Measurements from ENCODE around the gene TRHDE.

Gene TRHDE

GRCh38 chr12:72272091-72272661, at the start of gene TRHDE:
TSS of gene TRHDE (plus strand) at chr12:72272370. CDS start at chr12:72272644, 274 bp downstream.
- FAIRE-seq: no peak

DNA sequence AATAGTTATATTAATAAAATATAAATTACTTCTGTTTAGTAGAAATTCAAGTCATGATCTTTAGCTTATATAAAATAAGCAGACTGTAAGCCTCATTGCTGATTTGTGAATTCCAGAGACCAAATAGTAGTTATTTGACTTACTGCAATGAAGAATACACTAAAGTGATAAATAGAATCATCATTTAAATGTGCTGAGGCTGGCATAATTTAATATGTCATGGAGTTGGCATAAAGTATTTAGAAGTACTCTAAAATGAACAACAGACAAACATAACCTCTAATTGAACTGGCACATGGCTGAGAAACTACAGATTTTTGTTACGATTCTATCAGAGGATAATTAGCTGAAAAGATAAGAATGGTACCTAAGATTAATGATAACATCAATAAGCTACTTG, 45.7 kb upstream of the TRHDE start:
- no peak for FAIRE-seq

DNA sequence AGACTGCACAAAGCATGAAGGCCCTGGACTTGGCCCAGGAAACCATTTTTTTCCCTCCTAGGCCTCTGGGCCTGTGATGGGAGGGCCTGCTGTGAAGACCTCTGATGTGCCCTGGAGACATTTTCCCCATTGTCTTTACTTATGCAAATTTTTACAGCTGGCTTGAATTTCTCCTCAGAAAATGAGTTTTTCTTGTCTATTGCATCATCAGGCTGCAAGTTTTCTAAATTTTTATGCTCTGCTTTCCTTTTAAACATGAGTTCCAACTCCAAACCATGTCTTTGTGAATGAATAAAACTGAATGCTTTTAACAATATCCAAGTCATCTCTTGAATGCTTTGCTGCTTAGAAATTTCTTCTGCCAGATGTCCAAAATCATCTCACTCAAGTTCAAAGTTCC, 43.7 kb upstream of the TRHDE start:
- no peak for FAIRE-seq

GRCh38 chr12:72230589-72230988, 41.6 kb upstream of the TRHDE start:
- FAIRE-seq: no peak

GRCh38 chr12:72234886-72235285, 37.3 kb upstream of the TRHDE start:
- FAIRE-seq: no peak

DNA sequence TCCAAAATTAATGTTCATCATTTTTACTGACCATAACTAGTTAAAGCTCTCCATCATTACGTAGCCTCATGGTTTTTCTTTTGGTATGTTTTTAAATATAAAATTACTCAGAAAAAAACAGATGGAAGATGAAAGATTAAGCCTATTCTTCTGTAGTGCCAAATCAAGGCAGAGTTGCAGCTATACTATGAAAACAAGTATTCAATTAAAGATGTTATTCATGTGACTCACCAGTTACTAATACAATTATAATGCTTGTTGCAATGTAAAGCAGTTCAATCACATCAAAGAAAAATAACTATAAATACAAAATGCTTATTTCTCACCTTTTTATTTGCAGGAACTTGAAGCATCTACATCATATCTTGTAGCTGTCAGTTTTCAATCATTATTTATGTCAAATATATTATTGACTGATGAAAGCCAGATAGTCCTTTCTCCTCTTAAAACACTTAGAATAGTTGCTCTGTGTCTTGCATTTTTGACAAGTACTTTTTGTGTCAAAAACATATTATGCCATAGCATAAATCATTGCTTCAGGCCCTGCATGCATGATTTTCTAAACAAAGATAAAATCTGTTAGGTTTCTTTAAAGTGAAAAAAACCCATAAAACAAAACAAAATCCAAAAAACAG, 36.0 kb upstream of the TRHDE start:
- FAIRE-seq: no peak

GRCh38 chr12:72241552-72241951, 30.6 kb upstream of the TRHDE start:
- FAIRE-seq: no peak

DNA sequence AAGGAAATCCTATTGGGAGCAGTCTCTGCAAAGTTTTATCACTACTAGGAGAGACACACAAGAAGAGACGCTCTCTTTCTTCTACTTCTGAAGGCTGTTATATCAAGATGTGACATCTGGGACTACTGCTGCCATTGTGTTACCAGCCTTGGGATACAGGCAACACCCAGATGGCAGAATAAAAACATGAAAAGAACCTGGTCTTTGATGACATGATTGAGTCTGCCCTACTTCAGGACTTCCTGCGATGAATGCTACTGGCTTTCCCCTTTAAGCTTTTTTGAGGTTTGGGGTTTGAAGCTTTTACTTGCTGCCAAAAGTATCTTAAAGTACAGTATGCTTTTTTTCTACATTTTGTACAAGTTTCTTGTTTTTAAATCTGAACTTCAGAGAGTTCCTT, 29.2 kb upstream of the TRHDE start:
- FAIRE-seq: no peak

DNA sequence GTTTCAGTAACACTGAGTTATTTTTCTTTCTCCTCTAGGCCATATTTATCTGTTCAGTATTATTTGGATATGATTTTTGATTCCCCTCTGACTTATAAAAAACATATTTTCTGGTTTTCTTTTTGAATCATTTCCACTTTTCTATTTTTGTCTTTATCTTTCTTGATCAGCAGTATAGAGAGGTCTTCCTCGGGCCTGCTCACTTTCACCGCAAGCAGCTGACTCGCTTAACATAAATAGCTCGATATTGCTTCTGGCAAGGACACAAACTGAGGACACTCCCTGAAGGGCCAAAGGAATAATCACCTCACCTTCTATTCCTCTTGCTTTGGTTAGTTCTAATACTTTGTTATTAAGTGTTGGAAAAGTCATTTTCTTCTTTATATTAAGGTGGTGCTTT, 25.8 kb upstream of the TRHDE start:
- FAIRE-seq: no peak

- FAIRE-seq: no peak
Measured at GRCh38 chr12:72250346-72250745, 21.8 kb upstream of the TRHDE start.

GRCh38 chr12:72256725-72257124, 15.4 kb upstream of the TRHDE start:
- FAIRE-seq: no peak

DNA sequence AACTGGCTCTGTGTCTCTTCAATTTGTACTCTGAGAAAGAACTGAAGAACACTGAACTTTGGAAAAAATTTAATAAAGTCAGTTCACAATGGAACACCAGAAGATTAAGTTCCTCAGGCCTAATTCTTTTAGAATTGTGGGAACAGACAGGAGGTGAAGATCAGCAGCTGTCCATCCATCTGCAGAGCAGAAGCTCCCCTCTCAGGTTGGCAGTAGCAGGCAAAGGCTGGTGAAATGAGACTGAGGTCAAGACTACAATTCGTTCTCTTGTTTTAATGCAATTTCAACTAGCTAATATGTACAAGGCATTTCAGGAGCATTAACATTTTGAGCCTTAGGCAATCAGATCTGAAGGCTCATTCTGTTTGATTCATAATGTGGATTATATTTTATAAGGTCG, 10.3 kb upstream of the TRHDE start:
- no peak for FAIRE-seq

- peak; percentile 79 for FAIRE-seq
Measured at GRCh38 chr12:72264548-72265175, 7.5 kb upstream of the TRHDE start.

GRCh38 chr12:72267974-72268373, 4.2 kb upstream of the TRHDE start:
- FAIRE-seq: no peak

GRCh38 chr12:72268386-72268785, 3.8 kb upstream of the TRHDE start:
- FAIRE-seq: no peak

DNA sequence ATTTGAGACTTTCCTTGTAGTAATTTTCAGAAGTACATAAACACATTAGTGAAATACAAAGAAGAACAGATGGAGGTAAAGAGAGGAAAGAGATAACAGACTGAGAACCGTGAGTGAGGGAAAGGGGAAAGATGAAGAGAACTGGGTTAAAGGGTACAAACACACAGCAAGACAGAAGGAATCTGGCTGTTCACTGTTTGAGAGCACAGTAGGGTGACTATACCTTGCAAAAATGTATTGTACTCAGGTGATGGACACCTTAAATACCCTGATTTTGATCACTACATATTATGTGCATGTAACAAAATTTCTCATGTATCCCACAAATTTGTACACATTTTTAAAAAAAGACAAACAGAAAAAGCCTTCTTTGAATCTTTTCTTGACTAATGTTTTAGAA, 2.7 kb upstream of the TRHDE start:
- FAIRE-seq: no peak

GRCh38 chr12:72270246-72270645, 1.9 kb upstream of the TRHDE start:
- FAIRE-seq: no peak

GRCh38 chr12:72270961-72271360, 1.2 kb upstream of the TRHDE start:
- no peak for FAIRE-seq

DNA sequence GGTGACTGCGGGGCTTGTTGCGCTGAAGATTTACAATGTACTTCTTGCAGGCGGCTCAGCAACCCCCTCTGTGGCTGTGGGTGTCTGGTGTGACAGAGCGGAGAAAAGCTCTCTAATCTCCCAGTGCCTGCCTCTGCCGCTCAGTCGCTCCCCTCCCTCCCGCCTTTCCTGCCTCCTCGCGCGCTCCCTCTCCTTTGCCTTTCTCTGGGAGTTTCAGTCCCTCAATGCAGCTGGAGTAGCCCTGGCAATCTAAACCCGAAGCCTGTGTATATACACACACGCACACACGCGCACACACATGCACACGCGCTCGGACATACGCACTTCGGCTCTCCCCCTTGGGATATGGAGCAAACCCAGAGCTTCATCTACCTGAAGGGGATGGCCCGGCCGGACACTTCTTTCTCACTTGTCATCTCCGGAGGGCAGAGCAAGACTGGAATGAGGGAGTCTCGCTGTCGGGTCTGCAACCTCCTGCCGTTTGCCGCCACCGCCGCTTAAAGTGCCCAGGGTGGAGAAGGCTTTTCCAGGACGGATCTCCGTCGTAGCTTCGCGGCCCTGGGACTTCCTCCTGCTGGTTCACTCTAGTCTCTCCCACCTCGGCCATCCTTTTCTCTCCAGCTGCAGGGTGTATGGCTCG, 599 bp upstream of the TRHDE start:
- FAIRE-seq: no peak

DNA sequence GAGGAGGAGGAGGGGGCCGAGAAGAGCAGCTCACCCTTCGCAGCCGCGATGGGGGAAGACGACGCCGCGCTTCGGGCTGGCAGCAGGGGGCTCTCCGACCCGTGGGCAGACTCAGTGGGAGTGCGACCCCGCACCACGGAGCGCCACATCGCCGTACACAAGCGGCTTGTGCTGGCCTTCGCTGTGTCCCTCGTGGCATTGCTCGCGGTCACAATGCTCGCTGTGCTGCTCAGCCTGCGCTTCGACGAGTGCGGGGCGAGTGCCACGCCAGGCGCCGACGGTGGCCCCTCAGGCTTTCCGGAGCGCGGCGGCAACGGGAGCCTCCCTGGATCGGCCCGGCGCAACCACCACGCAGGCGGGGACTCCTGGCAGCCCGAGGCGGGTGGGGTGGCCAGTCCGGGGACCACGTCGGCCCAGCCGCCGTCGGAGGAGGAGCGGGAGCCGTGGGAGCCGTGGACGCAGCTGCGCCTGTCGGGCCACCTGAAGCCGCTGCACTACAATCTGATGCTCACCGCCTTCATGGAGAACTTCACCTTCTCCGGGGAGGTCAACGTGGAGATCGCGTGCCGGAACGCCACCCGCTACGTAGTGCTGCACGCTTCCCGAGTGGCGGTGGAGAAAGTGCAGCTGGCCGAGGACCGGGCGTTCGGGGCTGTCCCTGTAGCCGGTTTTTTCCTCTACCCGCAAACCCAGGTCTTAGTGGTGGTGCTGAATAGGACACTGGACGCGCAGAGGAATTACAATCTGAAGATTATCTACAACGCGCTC, 745 bp downstream of the TRHDE start:
- no peak for FAIRE-seq

- FAIRE-seq: no peak
Measured at GRCh38 chr12:72273499-72273837, 1.3 kb downstream of the TRHDE start.

DNA sequence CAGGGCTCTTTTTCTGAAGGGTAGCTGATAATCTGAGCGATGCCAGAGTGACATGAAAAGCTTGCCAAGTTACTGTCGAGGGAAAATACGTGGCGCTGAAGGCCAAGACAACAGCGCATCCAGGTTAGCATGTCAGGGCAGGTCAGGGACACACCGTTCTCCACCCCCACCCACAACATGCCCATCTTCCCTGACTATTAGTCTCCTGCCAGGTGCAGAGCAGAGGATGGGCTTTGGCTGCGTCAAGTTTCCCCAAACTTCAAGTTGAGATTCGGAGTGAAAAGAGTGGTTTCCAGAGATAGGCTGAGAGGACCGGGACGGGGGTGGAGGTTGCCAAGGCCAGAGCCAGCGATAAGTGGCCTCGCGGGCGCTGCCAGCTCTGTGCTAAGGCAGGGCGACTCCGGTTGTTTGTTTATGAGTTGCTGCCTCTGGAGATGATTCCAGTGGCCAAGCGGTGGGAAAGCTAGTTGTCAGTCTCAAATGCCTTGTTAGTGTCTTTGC, 1.7 kb downstream of the TRHDE start:
- FAIRE-seq: no peak

DNA sequence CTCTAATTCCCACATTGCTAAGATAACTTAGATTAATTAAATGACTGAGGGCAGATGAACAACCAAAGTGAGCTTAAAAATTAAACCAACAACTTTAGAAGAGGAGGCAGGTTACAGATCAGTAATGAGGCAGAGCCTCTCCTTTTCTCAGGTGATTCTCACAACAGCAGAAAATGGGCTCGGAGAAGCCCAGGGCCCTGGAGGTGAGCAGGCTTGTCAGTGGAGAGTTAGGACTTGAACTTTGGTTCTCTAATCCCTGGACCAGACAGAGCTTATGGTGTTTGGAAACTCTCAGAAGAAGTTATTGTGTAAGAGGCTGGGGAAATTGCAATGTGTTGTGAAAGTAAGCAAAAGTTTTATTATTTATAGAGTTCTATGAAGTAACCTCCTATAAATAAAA, 2.8 kb downstream of the TRHDE start:
- FAIRE-seq: no peak
